H9 (cell line): ENCODE results near the gene VWC2. TPM values are rescaled to one million over a fixed set of nuclear protein-coding genes. Genes with fewer than 3 reads are reported as not detected.

ENCODE experiments used
- DNase-seq: peaks from one replicate; pipeline ENCODE4 v3.0.0-alpha.2; 2017
- H2AFZ ChIP-seq: one replicate; pipeline ENCODE4 v1.6.1; 2013; ENCODE audit warnings: mild to moderate bottlenecking, low read length, control low read depth, moderate library complexity
- H2AK5ac ChIP-seq: 2 replicates; pipeline ENCODE4 v1.6.1; 2013; ENCODE audit warnings: low read length, control low read depth, mixed read lengths; ENCODE audit not compliant: insufficient read length
- H2BK120ac ChIP-seq: one replicate; pipeline ENCODE4 v1.6.1; 2013; ENCODE audit warnings: low read depth, mild to moderate bottlenecking, low read length, control low read depth, inconsistent platforms; ENCODE audit not compliant: poor library complexity, severe bottlenecking
- H2BK12ac ChIP-seq: 2 replicates; pipeline ENCODE4 v1.6.1; 2013; ENCODE audit warnings: low read length, control low read depth, mixed read lengths, low read depth; ENCODE audit not compliant: insufficient read length
- H2BK15ac ChIP-seq: 2 replicates; pipeline ENCODE4 v1.6.1; 2013; ENCODE audit warnings: low read depth, low read length, control low read depth
- H2BK20ac ChIP-seq: one replicate; pipeline ENCODE4 v1.6.1; 2013; ENCODE audit warnings: low read depth, mild to moderate bottlenecking, low read length, control low read depth, inconsistent platforms; ENCODE audit not compliant: poor library complexity, severe bottlenecking
- H2BK5ac ChIP-seq: 2 replicates; pipeline ENCODE4 v1.6.1; 2013; ENCODE audit warnings: low read length, control low read depth, mixed read lengths; ENCODE audit not compliant: insufficient read length
- H3K14ac ChIP-seq: 2 replicates; pipeline ENCODE4 v1.6.1; 2013; ENCODE audit warnings: low read length, control low read depth; ENCODE audit not compliant: insufficient read depth
- H3K18ac ChIP-seq: 2 replicates; pipeline ENCODE4 v1.6.1; 2013; ENCODE audit warnings: low read depth, mild to moderate bottlenecking, mixed read lengths, low read length, control low read depth; ENCODE audit not compliant: insufficient read length
- H3K23ac ChIP-seq: 2 replicates; pipeline ENCODE4 v1.6.1; 2013; ENCODE audit warnings: low read length, control low read depth, mixed read lengths, low read depth; ENCODE audit not compliant: insufficient read length
- H3K23me2 ChIP-seq: 2 replicates; pipeline ENCODE4 v1.6.1; 2013; ENCODE audit warnings: low read depth, mild to moderate bottlenecking, mixed read lengths, low read length, control low read depth; ENCODE audit not compliant: insufficient read length, poor library complexity, severe bottlenecking
- H3K27ac ChIP-seq: 2 replicates; pipeline ENCODE4 v1.5.1; 2013; ENCODE audit warnings: low read length, control low read depth, mixed read lengths, low read depth; ENCODE audit not compliant: insufficient read length
- H3K27me3 ChIP-seq: 2 replicates; pipeline ENCODE4 v1.6.1; 2013; ENCODE audit warnings: low read length, control low read depth, inconsistent platforms; ENCODE audit not compliant: insufficient read depth
- H3K4ac ChIP-seq: 2 replicates; pipeline ENCODE4 v1.6.1; 2013; ENCODE audit warnings: low read depth, mild to moderate bottlenecking, control low read depth, inconsistent platforms, low read length, moderate library complexity
- H3K4me1 ChIP-seq: 2 replicates; pipeline ENCODE4 v1.6.1; 2013; ENCODE audit warnings: low read length, control low read depth, inconsistent platforms; ENCODE audit not compliant: insufficient read depth
- H3K4me2 ChIP-seq: 2 replicates; pipeline ENCODE4 v1.6.1; 2013; ENCODE audit warnings: low read length, control low read depth, mixed read lengths; ENCODE audit not compliant: insufficient read length, insufficient read depth
- H3K56ac ChIP-seq: 2 replicates; pipeline ENCODE4 v1.6.1; 2013; ENCODE audit warnings: low read depth, mild to moderate bottlenecking, mixed read lengths, low read length, control low read depth; ENCODE audit not compliant: insufficient read length
- H3K79me1 ChIP-seq: 2 replicates; pipeline ENCODE4 v1.6.1; 2013; ENCODE audit warnings: low read depth, mild to moderate bottlenecking, moderate library complexity, low read length, control low read depth, inconsistent platforms; ENCODE audit not compliant: insufficient read depth, poor library complexity, severe bottlenecking
- H3K79me2 ChIP-seq: 2 replicates; pipeline ENCODE4 v1.6.1; 2013; ENCODE audit warnings: low read length, control low read depth, inconsistent platforms; ENCODE audit not compliant: insufficient read depth
- H3K9ac ChIP-seq: 2 replicates; pipeline ENCODE4 v1.6.1; 2013; ENCODE audit warnings: low read length, control low read depth, mixed read lengths; ENCODE audit not compliant: insufficient read length; ENCODE audit errors: extremely low read depth
- H3K9me3 ChIP-seq: one replicate; pipeline ENCODE4 v1.6.1; 2013; ENCODE audit warnings: low read depth, low read length, inconsistent platforms; ENCODE audit not compliant: control insufficient read depth
- H3T11ph ChIP-seq: one replicate; pipeline ENCODE4 v1.6.1; 2013; ENCODE audit warnings: mild to moderate bottlenecking, low read length, control low read depth, inconsistent platforms
- H4K20me1 ChIP-seq: one replicate; pipeline ENCODE4 v1.6.1; 2013; ENCODE audit not compliant: control insufficient read depth, insufficient read length, insufficient read depth
- H4K5ac ChIP-seq: 2 replicates; pipeline ENCODE4 v1.6.1; 2013; ENCODE audit warnings: low read depth, mild to moderate bottlenecking, mixed read lengths, low read length, control low read depth; ENCODE audit not compliant: insufficient read length
- H4K8ac ChIP-seq: replicated peaks from 2 replicates; pipeline ENCODE4 v1.6.1; 2013; ENCODE audit warnings: low read length, control low read depth, mixed read lengths, low read depth; ENCODE audit not compliant: insufficient read length
- H4K91ac ChIP-seq: 2 replicates; pipeline ENCODE4 v1.6.1; 2013; ENCODE audit warnings: low read depth, mild to moderate bottlenecking, moderate library complexity, mixed read lengths, low read length, control low read depth; ENCODE audit not compliant: insufficient read length
- H3K27ac Mint-ChIP-seq, 3 experiments: 2 replicates in 2 of 3; 3 replicates in 1 of 3; pipeline ENCODE4 v1.8.0; 2020 to 2021; ENCODE audit warnings: mixed read lengths in 3 of 3, mild to moderate bottlenecking in 1 of 3, moderate library complexity in 1 of 3
- H3K27me3 Mint-ChIP-seq: 2 replicates; pipeline ENCODE4 v1.8.0; 2021; ENCODE audit warnings: low read depth, mild to moderate bottlenecking, moderate library complexity, mixed read lengths
- H3K36me3 Mint-ChIP-seq, 3 experiments: 2 replicates in 2 of 3; 3 replicates in 1 of 3; pipeline ENCODE4 v1.8.0; 2020 to 2021; ENCODE audit warnings: low read depth in 3 of 3, mixed read lengths in 3 of 3; ENCODE audit not compliant: insufficient read depth in 1 of 3
- H3K4me1 Mint-ChIP-seq, 2 experiments: 2 replicates each; pipeline ENCODE4 v1.8.0; 2020; ENCODE audit warnings: mixed read lengths in 2 of 2
- H3K4me3 Mint-ChIP-seq, 2 experiments: 2 replicates in 1 of 2; 3 replicates in 1 of 2; pipeline ENCODE4 v1.8.0; 2020 to 2021; ENCODE audit warnings: mild to moderate bottlenecking in 2 of 2, mixed read lengths in 2 of 2, moderate library complexity in 1 of 2
- H3K9me3 Mint-ChIP-seq, 2 experiments: 2 replicates in 1 of 2; 3 replicates in 1 of 2; pipeline ENCODE4 v1.8.0; 2020; ENCODE audit warnings: mild to moderate bottlenecking in 2 of 2, mixed read lengths in 2 of 2, moderate library complexity in 1 of 2
- WGBS: extraction: QIAGEN DNeasy Blood & Tissue Kit; methylation state at CpG from one replicate; pipeline ENCODE4 v1.1.7; 2013; ENCODE audit warnings: missing lambda C conversion rate, low lambda C conversion rate, mixed read lengths; ENCODE audit not compliant: insufficient read length; ENCODE audit errors: extremely low coverage; 5-methylcytosine and 5-hydroxymethylcytosine counted together
- total RNA-seq: library from RNA; stranded (reverse); gene quantifications from 2 replicates; pipeline ENCODE4 v1.2.1, GENCODE V29; 2021
- TF ChIP-seq, protein P1 (sequence below): fragments of 200-600 bp; sonication (generic); conservative IDR thresholded peaks from 3 replicates; pipeline ENCODE4 v1.8.0; 2021; ENCODE audit warnings: antibody characterized with exemption, mild to moderate bottlenecking

The VWC2 gene
- total RNA-seq, 1 experiment from 2014 or later, result 0.02 TPM

DNA sequence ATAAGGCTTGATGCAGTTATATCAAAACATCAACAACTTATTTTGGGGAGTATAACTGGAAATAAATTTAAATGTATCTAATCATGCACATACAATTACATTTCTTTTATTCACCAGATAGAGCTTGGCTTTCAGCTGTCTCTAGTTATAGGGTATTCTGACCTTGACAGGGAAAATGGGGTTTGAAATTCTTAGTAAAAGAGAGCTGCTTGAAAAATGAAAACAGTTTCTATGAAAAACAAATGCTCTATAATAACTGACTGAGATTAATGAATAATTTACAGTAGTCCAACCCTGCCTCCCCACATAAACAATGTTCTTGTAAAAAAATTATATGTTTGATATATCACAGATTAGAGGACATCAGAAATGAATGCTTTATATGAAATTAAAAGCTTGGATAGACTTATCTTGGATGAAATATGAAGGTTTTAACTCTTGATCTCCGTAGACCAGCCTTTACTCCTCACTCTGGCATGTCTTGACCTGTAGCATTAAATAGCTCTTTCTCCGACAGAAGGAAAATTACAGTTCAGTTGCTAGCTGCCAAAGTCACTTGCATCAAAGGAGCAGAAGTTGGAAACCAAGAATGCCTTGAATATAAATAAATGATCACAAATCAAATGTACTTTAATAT lies 32.1 kb downstream of the VWC2 start:
- no peak overlapping the region for H4K8ac ChIP-seq
- H3K4ac ChIP-seq, result no peak overlapping the region
- no peak overlapping the region for H3K27ac ChIP-seq
- no peak overlapping the region for H2AK5ac ChIP-seq
- H3K79me1 ChIP-seq, result no peaks in the 10 kb centered on the region
- no peak overlapping the region for H2BK15ac ChIP-seq
- peaks cover 0 to 2% of the 10 kb centered on the region in 2 experiments; a peak in 1 of 5 replicates for H3K9me3 Mint-ChIP-seq
- no peak overlapping the region for H2BK20ac ChIP-seq
- no peak overlapping the region for H3K18ac ChIP-seq
- no peaks in the 10 kb centered on the region for H3K79me2 ChIP-seq
- no peaks in the 10 kb centered on the region for H3K27me3 ChIP-seq
- H3K27me3 Mint-ChIP-seq, result no peaks in the 10 kb centered on the region
- no peaks in the 10 kb centered on the region for H3K4me1 Mint-ChIP-seq
- H2BK5ac ChIP-seq, result no peak overlapping the region
- WGBS, result no CpG with 5 or more reads among the region's 2 CpGs
- H4K20me1 ChIP-seq, result no peaks in the 10 kb centered on the region
- no peaks in the 10 kb centered on the region for H3K4me1 ChIP-seq
- H3K9me3 ChIP-seq, result no peaks in the 10 kb centered on the region
- H3K23me2 ChIP-seq, result no peaks in the 10 kb centered on the region
- H3K14ac ChIP-seq, result no peak overlapping the region
- H2BK12ac ChIP-seq, result no peak overlapping the region
- H3T11ph ChIP-seq, result no peak overlapping the region
- H2AFZ ChIP-seq, result no peak overlapping the region
- no peak overlapping the region for H3K27ac Mint-ChIP-seq
- H3K4me3 Mint-ChIP-seq, result no peak overlapping the region
- H4K5ac ChIP-seq, result no peak overlapping the region
- H3K4me2 ChIP-seq, result no peak overlapping the region
- no peak overlapping the region for H3K56ac ChIP-seq
- H3K9ac ChIP-seq, result no peak overlapping the region
- no peak for DNase-seq
- no peaks in the 10 kb centered on the region; a peak in 2 of 7 replicates for H3K36me3 Mint-ChIP-seq
- TF ChIP-seq, protein P1, sequence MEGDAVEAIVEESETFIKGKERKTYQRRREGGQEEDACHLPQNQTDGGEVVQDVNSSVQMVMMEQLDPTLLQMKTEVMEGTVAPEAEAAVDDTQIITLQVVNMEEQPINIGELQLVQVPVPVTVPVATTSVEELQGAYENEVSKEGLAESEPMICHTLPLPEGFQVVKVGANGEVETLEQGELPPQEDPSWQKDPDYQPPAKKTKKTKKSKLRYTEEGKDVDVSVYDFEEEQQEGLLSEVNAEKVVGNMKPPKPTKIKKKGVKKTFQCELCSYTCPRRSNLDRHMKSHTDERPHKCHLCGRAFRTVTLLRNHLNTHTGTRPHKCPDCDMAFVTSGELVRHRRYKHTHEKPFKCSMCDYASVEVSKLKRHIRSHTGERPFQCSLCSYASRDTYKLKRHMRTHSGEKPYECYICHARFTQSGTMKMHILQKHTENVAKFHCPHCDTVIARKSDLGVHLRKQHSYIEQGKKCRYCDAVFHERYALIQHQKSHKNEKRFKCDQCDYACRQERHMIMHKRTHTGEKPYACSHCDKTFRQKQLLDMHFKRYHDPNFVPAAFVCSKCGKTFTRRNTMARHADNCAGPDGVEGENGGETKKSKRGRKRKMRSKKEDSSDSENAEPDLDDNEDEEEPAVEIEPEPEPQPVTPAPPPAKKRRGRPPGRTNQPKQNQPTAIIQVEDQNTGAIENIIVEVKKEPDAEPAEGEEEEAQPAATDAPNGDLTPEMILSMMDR, result no peak
- H2BK120ac ChIP-seq, result no peak overlapping the region
- H4K91ac ChIP-seq, result no peak overlapping the region
- no peak overlapping the region for H3K23ac ChIP-seq
